GM12878 (cell line): ENCODE data around the gene RIT2.

Experiments used
- CBFB ChIP-seq: IDR thresholded peaks from 2 replicates; pipeline ENCODE4 v1.6.1; 2016; ENCODE audit warnings: antibody characterized with exemption, low read depth
- EP300 ChIP-seq, 2 experiments: fragments of 150-350 bp in 1 of 2; IDR thresholded peaks; 2 replicates each; pipeline ENCODE4 v1.6.1; 2011 to 2012; ENCODE audit warnings: low read depth in 2 of 2, low read length in 2 of 2, borderline replicate concordance in 1 of 2, improper control_type of control experiment in 1 of 2, inconsistent platforms in 1 of 2; ENCODE audit not compliant: control insufficient read depth in 1 of 2
- SIN3A ChIP-seq: IDR thresholded peaks from 2 replicates; pipeline ENCODE4 v1.6.1; 2012; ENCODE audit warnings: low read depth, low read length, improper control_type of control experiment
- TF ChIP-seq, protein P1 (sequence below), 3 experiments: IDR thresholded peaks in 2 of 3; conservative IDR thresholded peaks in 1 of 3; 2 replicates each; pipeline ENCODE4 v1.5.1; 2011; ENCODE audit warnings: low read depth in 3 of 3, low read length in 3 of 3, mild to moderate bottlenecking in 3 of 3, control low read depth in 2 of 3, moderate library complexity in 2 of 3, inconsistent platforms in 1 of 3, mixed read lengths in 1 of 3; ENCODE audit not compliant: control insufficient read depth in 2 of 3, insufficient read depth in 1 of 3; ENCODE audit errors: extremely low read depth in 1 of 3

DNA sequence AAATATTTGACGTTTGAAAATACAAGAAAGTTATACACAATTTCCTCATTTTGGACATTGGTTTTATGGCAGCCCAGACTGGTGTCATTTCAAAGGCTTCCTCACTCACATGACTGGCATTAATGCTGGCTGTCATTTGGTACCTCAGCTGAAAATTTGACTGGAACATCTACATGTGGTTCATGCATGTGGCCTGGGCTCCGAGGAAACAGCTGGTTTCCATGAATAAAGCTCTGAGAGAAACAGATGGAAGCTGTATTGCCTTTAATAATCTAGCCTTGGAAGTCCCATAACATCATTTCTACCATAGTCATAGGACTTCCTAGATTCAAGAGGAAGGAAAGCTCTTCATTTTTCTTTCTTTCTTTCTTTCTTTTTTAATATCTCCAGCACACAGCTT, 42.9 kb upstream of the RIT2 start:
- TF ChIP-seq EP300 (IDR thresholded peaks at IDR 0.05; ENCODE audit: borderline replicate concordance in 1 of 2, control insufficient read depth in 1 of 2, low read depth in 2 of 2, low read length in 2 of 2) (no peak), SIN3A (no peak), CBFB (no peak)
- TF ChIP-seq, protein P1, sequence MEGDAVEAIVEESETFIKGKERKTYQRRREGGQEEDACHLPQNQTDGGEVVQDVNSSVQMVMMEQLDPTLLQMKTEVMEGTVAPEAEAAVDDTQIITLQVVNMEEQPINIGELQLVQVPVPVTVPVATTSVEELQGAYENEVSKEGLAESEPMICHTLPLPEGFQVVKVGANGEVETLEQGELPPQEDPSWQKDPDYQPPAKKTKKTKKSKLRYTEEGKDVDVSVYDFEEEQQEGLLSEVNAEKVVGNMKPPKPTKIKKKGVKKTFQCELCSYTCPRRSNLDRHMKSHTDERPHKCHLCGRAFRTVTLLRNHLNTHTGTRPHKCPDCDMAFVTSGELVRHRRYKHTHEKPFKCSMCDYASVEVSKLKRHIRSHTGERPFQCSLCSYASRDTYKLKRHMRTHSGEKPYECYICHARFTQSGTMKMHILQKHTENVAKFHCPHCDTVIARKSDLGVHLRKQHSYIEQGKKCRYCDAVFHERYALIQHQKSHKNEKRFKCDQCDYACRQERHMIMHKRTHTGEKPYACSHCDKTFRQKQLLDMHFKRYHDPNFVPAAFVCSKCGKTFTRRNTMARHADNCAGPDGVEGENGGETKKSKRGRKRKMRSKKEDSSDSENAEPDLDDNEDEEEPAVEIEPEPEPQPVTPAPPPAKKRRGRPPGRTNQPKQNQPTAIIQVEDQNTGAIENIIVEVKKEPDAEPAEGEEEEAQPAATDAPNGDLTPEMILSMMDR (IDR thresholded peaks at IDR 0.05 in 2 of 3, conservative IDR thresholded peaks at IDR 0.05 in 1 of 3; ENCODE audit: control insufficient read depth in 2 of 3, extremely low read depth in 1 of 3, insufficient read depth in 1 of 3, low read depth in 3 of 3, low read length in 3 of 3), result no peak
